ENCODE results near the gene RAB14. TPM values are rescaled to one million over a fixed set of nuclear protein-coding genes. Genes with fewer than 3 reads are reported as not detected.
A peak's percentile ranks its signal among the peaks of the same experiment; 100 is the strongest.
"Not testable (repeated sequence)": the region's sequence is repeated elsewhere in the genome, so short reads cannot be mapped to it uniquely, and the experiment has no call there.

Gene RAB14
- total and polyA plus RNA-seq, 10 of the 15 experiments (the other 5 are each of a cell fraction or from before 2014, with no cell fraction given): 16.7 to 59.9 (median 25.4) TPM

DNA sequence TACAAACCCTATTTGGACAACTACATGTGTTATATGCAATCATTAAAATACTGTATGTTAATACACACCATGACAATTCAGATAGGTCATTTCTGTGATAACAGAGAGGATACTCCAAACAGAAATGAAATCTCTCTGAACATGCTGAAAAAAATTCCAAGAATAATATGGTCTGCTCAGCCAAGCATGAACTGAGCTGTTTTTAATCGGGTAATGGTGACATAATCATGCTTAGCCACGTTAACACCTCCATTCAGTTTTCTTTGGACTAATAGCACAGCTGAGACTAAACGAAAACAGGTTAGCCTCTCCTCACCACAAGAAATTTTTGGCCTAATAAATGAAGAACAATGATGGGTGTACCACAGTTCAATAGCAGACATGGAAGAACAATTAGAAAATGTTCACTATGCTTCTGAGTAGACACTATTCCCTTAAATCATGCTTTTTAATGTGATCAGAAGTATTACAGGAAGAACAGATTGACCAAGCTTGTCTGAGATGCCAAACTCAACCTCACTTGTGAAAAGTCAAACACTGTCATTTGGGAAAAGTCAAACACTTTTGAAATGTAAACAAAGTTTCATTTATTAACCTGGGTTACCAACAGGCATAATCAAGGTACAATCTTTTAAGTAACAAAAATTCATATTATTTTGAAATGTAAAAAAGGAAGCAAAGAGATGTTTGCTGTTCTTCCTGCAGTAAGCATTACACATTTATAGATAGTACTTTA, 19.4 kb downstream of the RAB14 start:
- peaks cover 12% of the 10 kb centered on the region for H3K4me1 ChIP-seq (ENCODE audit: control insufficient read depth, insufficient read depth, low read length)
- ChIA-PET RAD21 (ENCODE audit: unreplicated experiment) (no interaction called here), POLR2A (interaction anchor here (0.6 kb wide), 2 partner anchors 48 to 1708 kb away, joined by 4 to 7 read pairs; no protein-coding TSS in a partner anchor), CTCF (no interaction called here), SMC1A (ENCODE audit: uncharacterized antibody, unreplicated experiment) (interaction anchor here (0.7 to 1.1 kb wide), 2 partner anchors 41 to 189 kb away, joined by 3 read pairs; no protein-coding TSS in a partner anchor)
- 2% methylated on average over 3 of the region's 3 CpGs for WGBS (ENCODE audit: insufficient coverage, insufficient replicate concordance, low lambda C conversion rate, missing lambda C conversion rate)
- H3K79me2 ChIP-seq (ENCODE audit: control insufficient read depth, insufficient read depth, low read length): peaks cover 44% of the 10 kb centered on the region
- intact Hi-C loops (cut with micrococcal nuclease; ENCODE audit: unreplicated experiment) (no loop called here), in situ Hi-C loops (cut with MboI) (no loop called here)
- H3K27ac ChIP-seq (ENCODE audit: control insufficient read depth, insufficient read depth): no peak overlapping the region; the same call in 1 of the 2 replicates
- BruUV-seq (replicated peaks): no TSS peak
- DNase-seq (ENCODE audit: low read depth, low spot score) (no peak), FAIRE-seq (no peak), ATAC-seq (no peak)
- no peaks in the 10 kb centered on the region for H3K27me3 ChIP-seq (replicated peaks in 1 of 2; ENCODE audit: control insufficient read depth in 2 of 2, insufficient read depth in 2 of 2, low read length in 1 of 2)
- H3K4me3 ChIP-seq: no peak overlapping the region
- H3K9ac ChIP-seq (ENCODE audit: control insufficient read depth, insufficient read depth, low read length): no peak overlapping the region
- no peak overlapping the region for H2AFZ ChIP-seq (ENCODE audit: control insufficient read depth, low read depth, low read length)
- peaks cover 2 to 30% of the 10 kb centered on the region in 2 experiments for H3K36me3 ChIP-seq (ENCODE audit: control insufficient read depth in 2 of 2, insufficient read depth in 2 of 2, low read length in 1 of 2)
- no peaks in the 10 kb centered on the region for H3K9me3 ChIP-seq (replicated peaks; ENCODE audit: control insufficient read depth, insufficient read depth, low read length)
- H4K20me1 ChIP-seq (ENCODE audit: control insufficient read depth, insufficient read depth): no peaks in the 10 kb centered on the region
- TF ChIP-seq SREBF2 (IDR thresholded peaks at IDR 0.05; ENCODE audit: low read length) (no peak), PAX5 (IDR thresholded peaks at IDR 0.05; ENCODE audit: borderline replicate concordance, low read depth, low read length) (0 out of 2 replicates have a peak, but pooled peaks have one; percentile 52), CBX5 (IDR thresholded peaks at IDR 0.05; ENCODE audit: low read depth) (no peak)
- H3K4me2 ChIP-seq (ENCODE audit: control insufficient read depth, insufficient read depth): no peak overlapping the region

DNA sequence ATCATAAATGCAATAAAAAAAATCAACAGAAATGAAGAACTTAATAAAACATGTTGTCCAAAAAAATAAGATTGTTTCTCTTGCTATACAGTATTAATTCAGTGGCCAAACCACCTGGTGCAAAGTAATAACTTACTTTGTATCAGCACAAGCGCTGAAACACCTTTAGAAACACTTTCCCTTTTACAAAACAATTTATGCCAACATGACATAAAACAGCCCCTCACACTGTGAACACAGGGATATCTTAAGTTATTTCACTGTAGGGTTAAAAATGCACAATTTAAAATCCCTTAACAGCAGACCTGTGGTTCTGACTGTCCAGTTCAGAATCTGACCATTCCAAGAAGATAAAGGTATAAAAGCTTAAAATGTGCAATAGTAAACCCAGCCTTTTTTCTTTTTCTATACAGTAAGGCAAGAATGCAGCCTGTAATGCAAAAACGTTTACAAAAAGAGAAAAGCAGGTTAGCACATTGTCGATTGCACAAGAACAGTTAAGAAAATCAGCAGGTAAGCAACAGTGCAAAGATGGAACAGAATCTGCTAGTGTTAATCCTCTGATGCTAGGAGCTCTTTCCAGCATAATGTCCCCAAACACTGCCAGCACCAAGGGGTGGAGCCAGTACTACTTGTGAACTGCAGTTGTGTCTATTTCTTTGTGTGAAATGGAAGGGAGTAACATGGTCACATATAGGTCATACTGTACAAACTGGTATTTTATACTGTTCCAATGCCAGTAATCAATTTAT, 21.6 kb downstream of the RAB14 start:
- no peak for ATAC-seq
- POLR2A ChIA-PET: interaction anchor here (1.5 kb wide), 1 partner anchor 9 kb away, joined by 4 read pairs; no protein-coding TSS in a partner anchor
- intact Hi-C loops (cut with micrococcal nuclease; ENCODE audit: unreplicated experiment): no loop called here

DNA sequence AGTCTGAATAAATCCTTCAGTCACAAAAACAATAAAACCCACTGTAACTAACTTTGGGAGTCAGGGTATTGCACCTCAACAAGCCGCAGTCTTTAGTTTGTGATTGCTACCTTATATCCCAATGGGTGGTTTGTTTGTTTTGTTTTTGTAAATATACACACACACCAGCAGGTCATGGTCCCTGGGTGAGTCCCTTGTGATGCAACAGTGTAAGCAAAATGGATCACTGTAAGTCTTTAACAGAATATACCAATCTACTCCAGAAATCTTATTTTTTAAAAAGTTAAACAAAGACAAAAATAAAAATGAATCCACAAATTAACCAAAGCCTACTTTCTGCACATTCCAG, 22.3 kb downstream of the RAB14 start:
- H3K27me3 ChIP-seq (replicated peaks in 1 of 2; ENCODE audit: control insufficient read depth in 2 of 2, insufficient read depth in 2 of 2, low read length in 1 of 2); H3K4me1 ChIP-seq (ENCODE audit: control insufficient read depth, insufficient read depth, low read length); H3K4me3 ChIP-seq; DNase-seq (ENCODE audit: low read depth, low spot score); H4K20me1 ChIP-seq (ENCODE audit: control insufficient read depth, insufficient read depth); H3K4me2 ChIP-seq (ENCODE audit: control insufficient read depth, insufficient read depth); CTCF ChIA-PET; H2AFZ ChIP-seq (ENCODE audit: control insufficient read depth, low read depth, low read length); in situ Hi-C loops (cut with MboI); H3K9ac ChIP-seq (ENCODE audit: control insufficient read depth, insufficient read depth, low read length); H3K27ac ChIP-seq (ENCODE audit: control insufficient read depth, insufficient read depth); RAD21 ChIA-PET (ENCODE audit: unreplicated experiment); intact Hi-C loops (cut with micrococcal nuclease; ENCODE audit: unreplicated experiment); BruUV-seq (replicated peaks); H3K9me3 ChIP-seq (replicated peaks; ENCODE audit: control insufficient read depth, insufficient read depth, low read length); ATAC-seq; POLR2A ChIA-PET: not testable (repeated sequence)
- 100% methylated on average over 1 of the region's 1 CpG for WGBS (ENCODE audit: insufficient coverage, insufficient replicate concordance, low lambda C conversion rate, missing lambda C conversion rate)
- SMC1A ChIA-PET (ENCODE audit: uncharacterized antibody, unreplicated experiment): interaction anchor here (1.8 kb wide), 1 partner anchor 13 kb away, joined by 6 read pairs; no protein-coding TSS in a partner anchor
- Histone ChIP-seq H3K36me3 (ENCODE audit: control insufficient read depth in 2 of 2, insufficient read depth in 2 of 2, low read length in 1 of 2) (peaks cover 8 to 35% of the 10 kb centered on the region in 2 experiments), H3K79me2 (ENCODE audit: control insufficient read depth, insufficient read depth, low read length) (peaks cover 19% of the 10 kb centered on the region)
- FAIRE-seq: peak; percentile 44

More for the DNA sequence above, 21.6 kb downstream of the RAB14 start:
- Histone ChIP-seq H3K9me3 (replicated peaks; ENCODE audit: control insufficient read depth, insufficient read depth, low read length) (no peaks in the 10 kb centered on the region), H4K20me1 (ENCODE audit: control insufficient read depth, insufficient read depth) (no peaks in the 10 kb centered on the region), H3K4me2 (ENCODE audit: control insufficient read depth, insufficient read depth) (no peak overlapping the region), H3K4me3 (no peak overlapping the region), H3K4me1 (ENCODE audit: control insufficient read depth, insufficient read depth, low read length) (no peaks in the 10 kb centered on the region; the same call in none of the 2 replicates), H2AFZ (ENCODE audit: control insufficient read depth, low read depth, low read length) (no peak overlapping the region), H3K9ac (ENCODE audit: control insufficient read depth, insufficient read depth, low read length) (no peak overlapping the region), H3K79me2 (ENCODE audit: control insufficient read depth, insufficient read depth, low read length) (peaks cover 24% of the 10 kb centered on the region), H3K27ac (ENCODE audit: control insufficient read depth, insufficient read depth) (no peak overlapping the region), H3K27me3 (replicated peaks in 1 of 2; ENCODE audit: control insufficient read depth in 2 of 2, insufficient read depth in 2 of 2, low read length in 1 of 2) (no peaks in the 10 kb centered on the region), H3K36me3 (ENCODE audit: control insufficient read depth in 2 of 2, insufficient read depth in 2 of 2, low read length in 1 of 2) (peaks cover 6 to 35% of the 10 kb centered on the region in 2 experiments; a peak in 3 of 4 replicates)
- DNase-seq (ENCODE audit: low read depth, low spot score): no peak
- RAD21 ChIA-PET (ENCODE audit: unreplicated experiment): no interaction called here
- FAIRE-seq: no peak
- BruUV-seq (replicated peaks): no TSS peak
- TF ChIP-seq RB1 (IDR thresholded peaks at IDR 0.05; ENCODE audit: borderline replicate concordance) (no peak), RBBP5 (conservative IDR thresholded peaks at IDR 0.05) (no peak), ZNF217 (IDR thresholded peaks at IDR 0.05) (no peak), POLR2AphosphoS5 (IDR thresholded peaks at IDR 0.05; ENCODE audit: low read length) (no peak), RFX5 (IDR thresholded peaks at IDR 0.05; ENCODE audit: low read depth, low read length) (no peak), POLR2AphosphoS2 (IDR thresholded peaks at IDR 0.05; ENCODE audit: low read depth, low read length) (no peak)
- in situ Hi-C loops (cut with MboI): no loop called here
- CTCF ChIA-PET: interaction anchor here (0.9 kb wide), 1 partner anchor 9 kb away, joined by 3 read pairs; no protein-coding TSS in a partner anchor
- SMC1A ChIA-PET (ENCODE audit: uncharacterized antibody, unreplicated experiment): interaction anchor here (0.5 to 1.7 kb wide), 4 partner anchors 18 to 107 kb away, joined by 3 to 5 read pairs (median 4); no protein-coding TSS in a partner anchor
- WGBS (ENCODE audit: insufficient coverage, insufficient replicate concordance, low lambda C conversion rate, missing lambda C conversion rate): 94% methylated on average over 3 of the region's 3 CpGs
